Measurements from ENCODE around the gene ADAMTS17. TPM values are rescaled to one million over a fixed set of nuclear protein-coding genes. Genes with fewer than 3 reads are reported as not detected.

Gene ADAMTS17
- total RNA-seq, 1 experiment from 2014 or later = 1.6 TPM

GRCh38 chr15:100037901-100038300 lies 303.9 kb downstream of the ADAMTS17 start:
- H3K27ac ChIP-seq (ENCODE audit: low read length) = no peak overlapping the region
- peaks cover 8% of the 10 kb centered on the region for H3K4me1 ChIP-seq (ENCODE audit: control insufficient read depth, insufficient read depth, low read length)
- POLR2A ChIA-PET = no interaction called here
- ATAC-seq = no peak
- TF ChIP-seq CTCF (IDR thresholded peaks at IDR 0.05) (no peak), REST (IDR thresholded peaks at IDR 0.05; ENCODE audit: insufficient read depth in 1 of 2, low read depth in 2 of 2, low read length in 1 of 2) (no peak), SIN3A (IDR thresholded peaks at IDR 0.05; ENCODE audit: borderline replicate concordance, insufficient read depth, low read depth, low read length) (no peak), POLR2AphosphoS5 (IDR thresholded peaks at IDR 0.05; ENCODE audit: low read depth, low read length) (no peak), TCF7L2 (IDR thresholded peaks at IDR 0.05; ENCODE audit: low read depth, low read length) (no peak)
- no peaks in the 10 kb centered on the region for H3K9me3 ChIP-seq (ENCODE audit: control insufficient read depth, insufficient read depth, low read depth, low read length)
- no peak overlapping the region for H3K4me3 ChIP-seq (ENCODE audit: low read depth in 2 of 2, low read length in 2 of 2)
- no peak for DNase-seq (ENCODE audit: low read depth, low spot score)
- no TSS peak for BruUV-seq (replicated peaks)
- H3K36me3 ChIP-seq (ENCODE audit: control insufficient read depth, insufficient read depth, low read length) = no peaks in the 10 kb centered on the region
- intact Hi-C loops (cut with micrococcal nuclease; ENCODE audit: unreplicated experiment) (no loop called here), in situ Hi-C loops (cut with HindIII; ENCODE audit: low pct_unique_long_range_greater_than_20kb, low sequenced_read_pairs) (no loop called here)
- CTCF ChIA-PET = no interaction called here
- H3K27me3 ChIP-seq (ENCODE audit: control insufficient read depth, insufficient read depth, low read length) = no peaks in the 10 kb centered on the region

- BruUV-seq (replicated peaks) = no TSS peak
- DNase-seq (ENCODE audit: low read depth, low spot score) = no peak
- H3K36me3 ChIP-seq (ENCODE audit: control insufficient read depth, insufficient read depth, low read length) = no peaks in the 10 kb centered on the region
- no peaks in the 10 kb centered on the region for H3K4me1 ChIP-seq (ENCODE audit: control insufficient read depth, insufficient read depth, low read length)
- no peak for ATAC-seq
- TF ChIP-seq REST (IDR thresholded peaks at IDR 0.05; ENCODE audit: insufficient read depth in 1 of 2, low read depth in 2 of 2, low read length in 1 of 2) (no peak), SIN3A (IDR thresholded peaks at IDR 0.05; ENCODE audit: borderline replicate concordance, insufficient read depth, low read depth, low read length) (no peak), TCF7L2 (IDR thresholded peaks at IDR 0.05; ENCODE audit: low read depth, low read length) (no peak), POLR2AphosphoS5 (IDR thresholded peaks at IDR 0.05; ENCODE audit: low read depth, low read length) (no peak), CTCF (IDR thresholded peaks at IDR 0.05) (no peak)
- in situ Hi-C loops (cut with HindIII; ENCODE audit: low pct_unique_long_range_greater_than_20kb, low sequenced_read_pairs) (no loop called here), intact Hi-C loops (cut with micrococcal nuclease; ENCODE audit: unreplicated experiment) (no loop called here)
- no peak overlapping the region for H3K27ac ChIP-seq (ENCODE audit: low read length)
- H3K9me3 ChIP-seq (ENCODE audit: control insufficient read depth, insufficient read depth, low read depth, low read length) = no peaks in the 10 kb centered on the region
- ChIA-PET CTCF (no interaction called here), POLR2A (no interaction called here)
- H3K27me3 ChIP-seq (ENCODE audit: control insufficient read depth, insufficient read depth, low read length) = no peaks in the 10 kb centered on the region
- no peak overlapping the region for H3K4me3 ChIP-seq (ENCODE audit: low read depth in 2 of 2, low read length in 2 of 2)
Measured at GRCh38 chr15:100036015-100036414, 305.8 kb downstream of the ADAMTS17 start.
